ENCODE measurements around the gene UNC45B. TPM values are rescaled to one million over a fixed set of nuclear protein-coding genes. Genes with fewer than 3 reads are reported as not detected.

UNC45B gene
- total RNA-seq, 1 donor = not detected

DNA sequence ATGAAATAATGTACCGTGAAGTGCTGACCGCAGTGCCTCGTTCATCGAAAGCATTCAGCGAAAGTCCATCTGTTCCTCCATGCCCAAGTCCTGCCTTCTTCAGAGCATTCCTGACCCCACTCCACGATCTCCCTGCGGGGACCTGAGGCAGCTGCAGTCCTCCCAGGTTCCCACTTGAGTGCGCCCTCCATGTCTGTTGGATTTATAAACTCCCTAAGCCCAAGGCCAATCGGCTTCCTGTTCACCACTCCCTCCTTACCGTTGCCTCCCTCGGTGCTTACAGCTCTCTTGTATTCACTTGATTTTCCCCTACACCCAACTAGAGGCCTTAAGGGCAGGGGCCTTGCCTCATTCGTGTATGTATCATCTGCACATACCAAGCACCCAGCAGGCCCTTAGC is 30.8 kb upstream of the UNC45B start:
- H3K4me3 ChIP-seq (ENCODE audit: low read depth, low read length) = no peak overlapping the region
- no peak for TF ChIP-seq CTCF (IDR thresholded peaks at IDR 0.05; ENCODE audit: insufficient read depth, low read depth, low read length)
- no peak for DNase-seq (ENCODE audit: low read depth)

DNA sequence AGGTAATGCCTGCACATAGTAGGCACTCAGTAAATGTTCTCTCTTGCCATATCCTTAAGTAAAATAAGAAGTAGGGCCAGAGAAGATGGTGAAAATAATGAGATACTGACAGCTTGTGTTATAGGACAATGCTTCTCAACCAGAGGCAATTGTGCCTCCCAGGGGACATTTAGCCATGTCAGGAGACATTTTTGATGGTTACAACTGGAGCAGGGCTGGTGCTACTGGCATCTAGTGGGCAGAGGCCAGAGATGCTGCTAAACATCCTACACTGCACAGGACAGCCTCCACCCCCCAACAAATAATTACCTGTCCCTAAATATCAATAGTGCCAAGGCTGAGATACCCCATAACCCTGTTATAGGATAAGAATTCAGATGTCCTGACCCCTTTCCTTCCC is 29.6 kb upstream of the UNC45B start:
- TF ChIP-seq CTCF (IDR thresholded peaks at IDR 0.05; ENCODE audit: insufficient read depth, low read depth, low read length) = peak; percentile 28
- no peak for DNase-seq (ENCODE audit: low read depth)
- no peak overlapping the region for H3K4me3 ChIP-seq (ENCODE audit: low read depth, low read length)

- DNase-seq (ENCODE audit: low read depth) = peak; percentile 61
- peak within 1 kb of the TSS; percentile 86 for H3K4me3 ChIP-seq (ENCODE audit: low read depth, low read length)
- peak; percentile 75 for TF ChIP-seq CTCF (IDR thresholded peaks at IDR 0.05; ENCODE audit: insufficient read depth, low read depth, low read length)
Observed at GRCh38 chr17:35119370-35120165, 28.0 kb upstream of the UNC45B start, which contains the start of gene RAD51D. RAD51D (minus strand) TSS chr17:35119860; CDS start chr17:35119613, 247 bp downstream.

- TF ChIP-seq CTCF (IDR thresholded peaks at IDR 0.05; ENCODE audit: insufficient read depth, low read depth, low read length) = no peak
- DNase-seq (ENCODE audit: low read depth) = no peak
- H3K4me3 ChIP-seq (ENCODE audit: low read depth, low read length) = no peak within 1 kb of the TSS
Observed at GRCh38 chr17:35121315-35121714, 26.3 kb upstream of the UNC45B start, which contains the start of gene FNDC8. FNDC8 (plus strand) TSS chr17:35121615; CDS start chr17:35121694, 79 bp downstream.

DNA sequence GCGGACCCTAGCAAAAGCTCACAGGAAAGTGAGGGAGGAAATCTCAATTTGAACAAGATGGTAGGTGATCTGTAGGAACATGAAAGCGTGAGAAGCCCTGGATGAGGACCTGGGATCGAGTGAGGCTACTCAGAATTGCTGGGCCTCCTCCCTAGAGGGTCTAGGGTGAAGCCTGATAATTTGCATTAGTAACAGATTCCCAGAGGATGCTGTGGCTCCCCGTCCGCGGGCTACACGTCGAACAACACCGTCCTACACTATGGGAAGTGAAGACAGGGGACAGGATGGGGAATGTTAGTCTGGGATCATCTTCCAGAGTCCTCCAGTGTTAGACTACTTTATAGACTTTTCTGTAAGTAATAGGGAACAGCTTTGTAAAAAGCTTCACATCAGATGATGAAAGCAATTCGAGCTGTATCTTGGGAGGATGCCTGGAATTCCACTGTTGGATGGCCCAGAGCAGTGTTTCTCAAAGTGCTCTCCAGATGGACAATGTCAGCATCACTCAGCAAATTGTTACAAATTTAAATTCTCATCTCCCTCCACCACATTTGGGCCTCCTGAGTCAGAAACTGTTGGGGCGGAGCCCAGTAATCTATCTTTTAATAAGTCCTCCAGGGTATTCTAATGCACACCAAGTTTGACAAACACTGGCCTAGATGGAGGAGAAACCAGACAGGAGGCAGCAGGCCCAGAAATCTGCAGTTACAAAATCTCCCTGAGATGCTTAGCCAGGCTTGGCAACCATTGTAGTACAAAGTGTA is 19.7 kb upstream of the UNC45B start:
- TF ChIP-seq CTCF (IDR thresholded peaks at IDR 0.05; ENCODE audit: insufficient read depth, low read depth, low read length) = no peak
- peak; percentile 63 for DNase-seq (ENCODE audit: low read depth)

DNA sequence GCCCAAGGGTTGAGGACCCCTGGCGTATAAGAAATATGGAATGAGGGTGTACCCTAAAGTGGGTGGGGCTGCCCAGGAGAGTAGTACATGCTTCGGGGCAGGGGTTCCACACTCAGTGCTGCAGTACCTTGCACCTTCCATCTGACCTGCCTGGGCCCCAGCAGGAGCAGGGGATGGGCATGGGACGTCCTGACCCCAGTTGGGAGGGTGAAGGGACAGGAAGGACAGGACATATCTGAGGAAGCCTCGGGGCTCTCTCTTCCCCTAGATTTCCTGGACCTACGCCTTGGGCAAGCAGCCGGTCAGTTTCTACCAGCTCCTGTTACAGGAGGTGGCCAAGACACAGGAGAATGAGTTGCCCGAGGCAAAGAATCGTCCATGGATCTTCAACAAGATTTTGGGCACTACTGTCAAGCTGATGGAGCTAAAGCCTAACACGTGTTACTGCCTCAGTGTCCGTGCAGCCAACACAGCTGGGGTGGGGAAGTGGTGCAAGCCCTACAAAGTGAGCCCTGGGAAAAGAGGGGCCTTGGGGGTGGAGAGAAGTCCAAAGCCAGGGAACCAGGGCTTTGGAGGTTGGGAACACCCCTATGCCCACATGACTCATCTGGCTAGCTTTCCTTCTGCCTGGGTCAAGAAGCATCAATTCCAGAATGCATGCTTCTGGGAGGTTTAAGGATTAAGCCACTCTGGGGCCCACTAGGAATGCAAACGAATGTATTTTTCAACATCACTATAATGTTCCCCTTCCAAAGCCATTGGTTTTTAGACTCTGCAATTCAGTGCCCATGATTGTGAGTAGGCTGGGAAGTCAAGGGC is 18.3 kb upstream of the UNC45B start:
- DNase-seq (ENCODE audit: low read depth) = no peak
- H3K4me3 ChIP-seq (ENCODE audit: low read depth, low read length) = no peak overlapping the region
- no peak for TF ChIP-seq CTCF (IDR thresholded peaks at IDR 0.05; ENCODE audit: insufficient read depth, low read depth, low read length)

More for the DNA sequence above, 19.7 kb upstream of the UNC45B start:
- H3K4me3 ChIP-seq (ENCODE audit: low read depth, low read length) = no peak overlapping the region

Measured in fibroblast of villous mesenchyme (primary cell).